DND-41 (cell line): ENCODE measurements around the gene EPHB1.

Experiments
- ATAC-seq: fragments of 200-7000 bp; cut with Tn5 transposase; 3 replicates; pipeline ENCODE4 v1.9.1; 2021; ENCODE audit warnings: low read depth; ENCODE audit not compliant: insufficient read depth
- DNase-seq: peaks from one replicate; pipeline ENCODE4 v3.0.0-alpha.2; 2020
- H2AFZ ChIP-seq: 2 replicates; pipeline ENCODE4 v1.6.0; 2012; ENCODE audit warnings: low read depth, low read length
- H3K27ac ChIP-seq: 2 replicates; pipeline ENCODE4 v1.5.1; 2012; ENCODE audit warnings: low read length, inconsistent platforms
- H3K27me3 ChIP-seq: fragments of 200-600 bp; sonication (generic); 2 replicates; pipeline ENCODE4 v1.6.0; 2012; ENCODE audit warnings: low read length, mild to moderate bottlenecking, inconsistent platforms; ENCODE audit not compliant: insufficient read depth, poor library complexity
- H3K36me3 ChIP-seq: 2 replicates; pipeline ENCODE4 v1.5.1; 2012; ENCODE audit warnings: low read length, inconsistent platforms; ENCODE audit not compliant: insufficient read depth
- H3K4me1 ChIP-seq: 2 replicates; pipeline ENCODE4 v1.5.1; 2012; ENCODE audit warnings: mild to moderate bottlenecking, low read length; ENCODE audit not compliant: insufficient read depth
- H3K4me2 ChIP-seq: 2 replicates; pipeline ENCODE4 v1.6.0; 2012; ENCODE audit warnings: mild to moderate bottlenecking, moderate library complexity, low read length, inconsistent platforms; ENCODE audit not compliant: insufficient read depth
- H3K4me3 ChIP-seq, 2 experiments: fragments of 200-600 bp in 1 of 2; shearing (Covaris generic) in 1 of 2; 2 replicates each; pipeline ENCODE4 v1.5.1; 2012 to 2016; ENCODE audit warnings: inconsistent platforms in 2 of 2, low read length in 2 of 2, mild to moderate bottlenecking in 2 of 2, low read depth in 1 of 2, moderate library complexity in 1 of 2
- H3K79me2 ChIP-seq: 2 replicates; pipeline ENCODE4 v1.6.0; 2012; ENCODE audit warnings: low read length, inconsistent platforms; ENCODE audit not compliant: insufficient read depth
- H3K9ac ChIP-seq: 2 replicates; pipeline ENCODE4 v1.6.0; 2012; ENCODE audit warnings: low read depth, mild to moderate bottlenecking, inconsistent platforms, low read length, moderate library complexity
- H3K9me3 ChIP-seq: 2 replicates; pipeline ENCODE4 v1.5.1; 2012; ENCODE audit warnings: low read length, moderate library complexity, mild to moderate bottlenecking, inconsistent platforms; ENCODE audit not compliant: insufficient read depth, severe bottlenecking
- H4K20me1 ChIP-seq: 2 replicates; pipeline ENCODE4 v1.6.0; 2012; ENCODE audit warnings: low read length; ENCODE audit not compliant: insufficient read depth
- EZH2 ChIP-seq: IDR thresholded peaks from 3 replicates; pipeline ENCODE4 v1.6.1; 2012; ENCODE audit warnings: borderline replicate concordance, low read depth, mild to moderate bottlenecking, moderate library complexity, low read length, inconsistent platforms; ENCODE audit not compliant: severe bottlenecking
- TF ChIP-seq, protein P1 (sequence below): IDR thresholded peaks from 2 replicates; pipeline ENCODE4 v1.5.1; 2012; ENCODE audit warnings: borderline replicate concordance, low read length, moderate library complexity, mild to moderate bottlenecking; ENCODE audit not compliant: poor library complexity, severe bottlenecking; ENCODE audit errors: extremely low read depth

EPHB1 gene

DNA sequence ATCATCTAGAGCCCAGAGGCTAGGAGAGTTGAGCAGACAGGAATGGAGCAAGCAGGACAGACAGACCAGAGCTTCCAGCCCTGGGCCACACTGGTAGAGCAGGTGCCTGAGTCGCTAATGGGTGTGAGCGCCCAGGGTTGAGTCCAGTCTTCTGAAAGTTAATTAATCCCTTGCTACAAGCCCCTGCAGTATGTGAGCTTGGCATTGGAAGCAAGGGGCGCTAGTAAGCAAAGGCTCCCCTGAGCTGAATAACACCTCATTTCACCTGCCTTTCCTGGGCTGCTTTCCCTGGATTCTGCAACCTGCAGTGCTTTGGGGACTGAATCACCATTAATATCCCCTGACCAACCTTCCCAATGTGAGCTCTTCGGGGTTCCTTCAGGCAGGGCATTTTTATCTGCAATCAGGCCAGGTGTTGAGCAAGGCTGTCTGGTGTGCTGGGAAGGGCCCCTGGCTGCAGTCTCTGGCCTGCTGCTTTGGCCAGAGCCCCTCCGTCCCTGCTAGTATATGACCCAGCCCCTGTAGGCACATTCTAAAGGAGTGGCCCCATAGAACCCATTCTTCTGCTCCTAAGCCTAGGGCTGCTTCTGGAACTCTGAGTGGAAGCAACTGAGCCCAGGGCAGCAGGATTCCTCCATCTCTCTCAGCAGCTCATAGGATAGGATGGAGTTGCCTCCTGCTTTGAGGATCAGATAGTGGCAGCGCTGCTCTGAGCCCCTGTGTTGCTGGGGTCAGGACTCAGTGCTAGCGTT, 45.1 kb upstream of the EPHB1 start:
- TF ChIP-seq, protein P1, sequence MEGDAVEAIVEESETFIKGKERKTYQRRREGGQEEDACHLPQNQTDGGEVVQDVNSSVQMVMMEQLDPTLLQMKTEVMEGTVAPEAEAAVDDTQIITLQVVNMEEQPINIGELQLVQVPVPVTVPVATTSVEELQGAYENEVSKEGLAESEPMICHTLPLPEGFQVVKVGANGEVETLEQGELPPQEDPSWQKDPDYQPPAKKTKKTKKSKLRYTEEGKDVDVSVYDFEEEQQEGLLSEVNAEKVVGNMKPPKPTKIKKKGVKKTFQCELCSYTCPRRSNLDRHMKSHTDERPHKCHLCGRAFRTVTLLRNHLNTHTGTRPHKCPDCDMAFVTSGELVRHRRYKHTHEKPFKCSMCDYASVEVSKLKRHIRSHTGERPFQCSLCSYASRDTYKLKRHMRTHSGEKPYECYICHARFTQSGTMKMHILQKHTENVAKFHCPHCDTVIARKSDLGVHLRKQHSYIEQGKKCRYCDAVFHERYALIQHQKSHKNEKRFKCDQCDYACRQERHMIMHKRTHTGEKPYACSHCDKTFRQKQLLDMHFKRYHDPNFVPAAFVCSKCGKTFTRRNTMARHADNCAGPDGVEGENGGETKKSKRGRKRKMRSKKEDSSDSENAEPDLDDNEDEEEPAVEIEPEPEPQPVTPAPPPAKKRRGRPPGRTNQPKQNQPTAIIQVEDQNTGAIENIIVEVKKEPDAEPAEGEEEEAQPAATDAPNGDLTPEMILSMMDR = no peak
- no peak for TF ChIP-seq EZH2
- Histone ChIP-seq H3K27ac (no peak overlapping the region), H3K79me2 (no peaks in the 10 kb centered on the region), H3K4me2 (no peak overlapping the region), H4K20me1 (no peaks in the 10 kb centered on the region), H2AFZ (no peak overlapping the region), H3K4me1 (no peaks in the 10 kb centered on the region), H3K9me3 (no peaks in the 10 kb centered on the region), H3K27me3 (no peaks in the 10 kb centered on the region), H3K36me3 (no peaks in the 10 kb centered on the region), H3K4me3 (no peak overlapping the region), H3K9ac (no peak overlapping the region)
- ATAC-seq (no peak), DNase-seq (no peak)

DNA sequence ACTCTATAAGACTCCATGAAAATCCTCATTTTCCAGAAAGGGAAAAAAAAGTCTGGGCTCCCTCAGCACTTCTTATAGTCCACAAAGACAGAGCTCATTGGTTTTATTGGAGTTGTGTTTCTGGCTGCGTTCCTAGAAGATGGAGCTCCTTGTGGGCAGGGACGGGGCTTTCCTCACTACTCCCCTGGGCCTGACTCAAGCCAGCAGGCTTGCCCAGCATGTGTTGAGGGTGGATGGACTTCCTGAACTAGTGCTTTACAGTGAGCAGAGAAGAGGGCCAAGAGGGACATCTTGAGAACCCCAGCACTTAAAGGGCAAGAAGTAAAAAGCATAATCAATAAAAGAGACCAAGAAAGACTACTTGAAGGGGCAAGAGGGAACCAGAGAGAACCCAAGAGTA, 43.2 kb upstream of the EPHB1 start:
- H3K27ac ChIP-seq = no peak overlapping the region
- H3K27me3 ChIP-seq = peaks cover 2% of the 10 kb centered on the region
- no peak overlapping the region for H3K9ac ChIP-seq
- no peak for DNase-seq
- no peaks in the 10 kb centered on the region for H3K4me1 ChIP-seq
- H4K20me1 ChIP-seq = no peaks in the 10 kb centered on the region
- H3K79me2 ChIP-seq = no peaks in the 10 kb centered on the region
- no peak overlapping the region for H3K4me3 ChIP-seq
- no peak for ATAC-seq
- no peaks in the 10 kb centered on the region for H3K9me3 ChIP-seq
- H3K4me2 ChIP-seq = no peak overlapping the region
- no peaks in the 10 kb centered on the region for H3K36me3 ChIP-seq
- no peak for TF ChIP-seq EZH2
- TF ChIP-seq, protein P1 = no peak
- H2AFZ ChIP-seq = no peak overlapping the region

DNA sequence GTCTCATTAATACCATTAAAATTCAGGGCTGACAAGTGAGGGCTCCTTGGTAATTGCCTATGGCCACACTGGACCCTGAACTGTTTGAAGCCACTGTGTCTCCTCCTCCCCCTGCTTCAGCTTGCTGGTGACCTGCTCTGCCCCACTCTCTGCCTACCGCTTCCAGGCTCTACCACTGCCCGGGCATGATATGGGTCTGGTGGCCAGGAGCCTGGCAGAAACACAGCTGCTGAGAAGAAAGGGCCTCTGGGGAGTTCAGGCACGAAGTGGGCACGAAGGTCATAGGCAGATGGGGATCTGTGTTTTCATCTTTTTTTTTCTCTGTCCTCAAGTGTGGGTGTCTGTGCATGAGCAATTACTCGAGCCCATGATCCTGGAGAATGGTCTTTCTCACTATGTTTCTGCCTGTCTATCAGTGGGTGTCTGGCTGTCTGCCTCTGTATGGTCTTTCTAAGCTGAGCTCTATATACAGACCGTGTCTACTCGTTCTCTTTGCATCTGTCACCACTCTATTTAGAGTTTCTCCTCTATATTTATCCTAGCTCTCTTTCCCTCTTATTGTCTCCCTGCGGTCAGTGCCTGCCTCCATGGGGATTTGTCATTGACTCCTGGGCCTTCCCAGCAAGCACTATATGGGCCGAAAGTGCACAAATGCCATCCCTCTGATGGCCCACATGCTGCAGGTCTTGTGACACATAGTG, 42.1 kb upstream of the EPHB1 start:
- Histone ChIP-seq H3K4me2 (no peak overlapping the region), H3K36me3 (no peaks in the 10 kb centered on the region), H3K27me3 (peaks cover 5% of the 10 kb centered on the region), H2AFZ (no peak overlapping the region), H3K4me3 (no peak overlapping the region), H3K9me3 (no peaks in the 10 kb centered on the region), H3K4me1 (no peaks in the 10 kb centered on the region), H3K27ac (no peak overlapping the region), H4K20me1 (no peaks in the 10 kb centered on the region), H3K79me2 (no peaks in the 10 kb centered on the region), H3K9ac (no peak overlapping the region)
- ATAC-seq (no peak), DNase-seq (no peak)
- TF ChIP-seq EZH2 = no peak
- TF ChIP-seq, protein P1 = no peak
